OCI-M1 (cell line): Measurements from ENCODE around the gene TRPV2.
A peak's percentile ranks its signal among the peaks of the same experiment; 100 is the strongest.

Source experiments
- DNase-seq: peaks from one replicate; lab custom pipeline; 2025; lab: John Stamatoyannopoulos, UW

Gene TRPV2

DNA sequence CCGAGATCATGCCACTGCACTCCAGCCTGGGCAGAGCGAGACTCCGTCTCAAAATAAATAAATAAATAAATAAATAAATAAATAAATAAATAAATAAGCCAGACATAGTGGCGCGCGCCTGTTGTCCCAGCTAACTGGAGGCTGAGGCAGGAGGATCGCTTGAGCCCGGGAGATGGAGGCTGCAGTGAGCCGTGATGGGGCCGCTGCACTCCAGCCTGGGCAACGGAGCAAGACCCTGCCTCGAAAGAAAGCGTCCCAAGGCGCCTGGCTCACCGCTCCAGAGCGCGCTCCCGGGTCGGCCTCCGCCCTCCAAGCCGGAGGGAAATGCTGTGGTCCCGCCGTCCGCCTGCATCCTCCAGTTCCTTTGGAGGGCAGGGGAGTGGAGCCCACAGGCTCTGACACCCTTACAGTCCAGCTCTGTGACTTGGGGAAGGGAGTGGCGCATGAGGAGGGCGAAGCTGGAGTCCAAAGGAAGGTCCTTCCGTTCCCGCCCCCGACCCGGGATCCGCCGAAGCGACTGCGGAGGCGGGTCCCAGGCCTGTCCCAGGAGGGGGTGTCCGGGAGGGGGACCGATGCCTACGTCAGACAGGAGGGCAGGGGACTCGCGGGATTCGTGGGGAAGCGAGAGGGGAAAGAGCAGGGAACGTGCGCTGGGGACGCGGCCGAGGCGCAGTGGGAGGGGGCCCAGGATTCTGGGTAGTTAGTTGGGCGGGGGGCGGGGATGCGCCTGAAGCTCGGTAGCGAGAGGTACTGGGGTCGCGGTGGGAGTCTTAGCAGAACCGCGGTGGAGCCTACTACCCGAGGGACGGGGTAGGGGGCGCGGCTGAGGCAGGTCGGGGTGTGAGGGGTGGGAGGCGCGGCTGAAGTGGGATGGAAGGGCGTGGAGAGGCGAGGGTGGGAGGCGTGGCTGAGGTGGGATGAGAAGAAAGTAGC is 8.4 kb upstream of the TRPV2 start:
- DNase-seq = no peak

DNA sequence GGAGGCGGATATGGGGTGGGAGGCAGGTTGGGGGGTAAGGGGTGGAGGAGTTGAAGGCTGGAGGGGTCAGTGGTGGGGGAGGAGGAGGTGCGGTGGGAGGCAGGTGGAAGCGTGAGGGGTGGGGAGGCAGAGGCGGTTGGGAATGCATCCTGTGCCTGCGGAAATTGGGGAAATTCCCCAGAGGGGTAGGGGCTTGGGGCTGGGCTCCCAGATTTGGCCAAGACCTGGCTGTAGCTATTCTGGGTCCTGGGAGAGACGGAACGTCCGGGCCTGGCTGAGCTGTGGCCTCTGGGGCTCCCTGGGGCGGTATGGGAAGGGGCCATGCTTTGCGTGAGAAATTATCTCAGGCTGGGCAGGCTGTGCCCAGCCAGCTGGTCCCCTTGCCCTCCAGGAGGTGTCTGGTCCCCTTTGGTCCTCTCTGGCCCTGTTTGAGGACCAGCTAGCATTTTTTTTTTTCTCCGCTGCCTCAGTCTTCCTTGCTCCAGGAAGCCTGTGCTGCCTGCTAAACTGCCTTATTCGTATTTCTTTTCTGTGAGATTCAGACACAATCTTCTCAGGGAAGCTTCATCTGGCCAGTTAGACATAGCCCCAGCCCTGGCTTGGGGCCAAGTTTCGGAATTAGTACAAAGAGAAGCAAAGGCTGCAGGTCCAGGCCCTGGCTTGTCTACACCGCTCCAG is 7.3 kb upstream of the TRPV2 start:
- peak; percentile 67 for DNase-seq

DNA sequence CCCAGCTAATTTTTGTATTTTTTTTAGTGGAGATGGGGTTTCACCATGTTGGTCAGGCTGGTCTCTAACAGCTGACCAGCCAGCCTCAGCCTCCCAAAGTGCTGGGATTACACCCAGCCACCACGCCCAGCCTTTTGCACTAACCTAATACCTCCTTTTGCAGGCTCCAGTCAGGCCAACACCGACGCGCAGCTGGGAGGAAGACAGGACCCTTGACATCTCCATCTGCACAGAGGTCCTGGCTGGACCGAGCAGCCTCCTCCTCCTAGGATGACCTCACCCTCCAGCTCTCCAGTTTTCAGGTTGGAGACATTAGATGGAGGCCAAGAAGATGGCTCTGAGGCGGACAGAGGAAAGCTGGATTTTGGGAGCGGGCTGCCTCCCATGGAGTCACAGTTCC is 2.0 kb downstream of the TRPV2 start:
- DNase-seq = no peak

DNA sequence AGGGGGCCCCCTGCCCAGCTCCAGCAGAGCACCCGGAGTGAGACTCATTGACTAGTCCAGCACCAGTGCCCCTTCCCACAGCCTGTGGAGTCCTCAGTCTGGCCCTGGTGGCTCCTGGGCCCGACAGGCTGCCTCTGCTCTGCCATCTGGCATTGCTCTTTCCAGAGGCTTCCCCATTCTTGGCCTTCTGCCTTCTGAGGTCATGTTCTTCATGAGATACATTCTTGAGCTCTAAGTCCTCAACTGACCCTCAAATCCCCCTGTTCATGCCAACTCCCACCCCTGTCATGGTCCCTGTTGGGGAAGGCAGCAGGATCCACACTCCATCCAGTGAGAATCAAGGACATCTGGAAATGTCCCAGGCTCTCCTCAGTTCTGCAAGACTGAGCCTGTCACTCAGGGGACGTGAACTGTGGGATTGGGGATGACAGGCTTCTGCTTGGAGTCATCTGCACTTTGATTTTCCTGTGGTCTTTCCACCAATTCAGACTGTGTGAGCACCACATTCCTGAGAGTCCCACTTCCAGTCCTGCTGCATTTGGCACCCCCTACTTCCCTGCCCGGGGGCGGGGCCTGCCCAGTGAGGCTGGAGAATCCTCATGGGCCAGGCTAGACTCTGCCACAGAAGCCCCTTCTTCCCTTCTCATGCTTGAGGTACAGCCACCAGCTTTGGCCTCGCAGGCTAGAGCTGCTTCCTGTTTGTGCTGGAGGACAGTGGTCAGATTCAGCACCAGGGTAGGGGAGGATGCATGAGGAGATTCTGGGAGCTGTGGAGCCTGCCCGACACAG is 2.7 kb downstream of the TRPV2 start:
- no peak for DNase-seq

DNA sequence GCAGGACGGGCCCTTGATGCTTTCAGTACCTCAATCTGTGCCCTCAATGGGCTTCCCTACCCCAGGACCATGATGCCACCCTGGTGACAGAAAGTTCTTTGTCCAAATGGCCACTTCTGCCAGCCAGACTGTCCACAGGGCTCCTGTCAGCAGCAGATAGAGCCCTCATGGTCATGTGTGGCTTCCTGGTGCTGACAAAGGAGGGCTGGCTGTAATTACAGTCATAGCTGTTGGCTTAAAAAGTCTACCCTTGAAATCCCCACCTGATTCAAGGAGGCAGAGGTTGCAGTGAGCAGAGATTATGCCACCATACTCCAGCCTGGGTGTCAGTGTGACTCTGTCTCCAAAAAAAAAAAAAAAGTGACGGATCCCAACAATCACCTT is 3.3 kb downstream of the TRPV2 start:
- DNase-seq = no peak

DNA sequence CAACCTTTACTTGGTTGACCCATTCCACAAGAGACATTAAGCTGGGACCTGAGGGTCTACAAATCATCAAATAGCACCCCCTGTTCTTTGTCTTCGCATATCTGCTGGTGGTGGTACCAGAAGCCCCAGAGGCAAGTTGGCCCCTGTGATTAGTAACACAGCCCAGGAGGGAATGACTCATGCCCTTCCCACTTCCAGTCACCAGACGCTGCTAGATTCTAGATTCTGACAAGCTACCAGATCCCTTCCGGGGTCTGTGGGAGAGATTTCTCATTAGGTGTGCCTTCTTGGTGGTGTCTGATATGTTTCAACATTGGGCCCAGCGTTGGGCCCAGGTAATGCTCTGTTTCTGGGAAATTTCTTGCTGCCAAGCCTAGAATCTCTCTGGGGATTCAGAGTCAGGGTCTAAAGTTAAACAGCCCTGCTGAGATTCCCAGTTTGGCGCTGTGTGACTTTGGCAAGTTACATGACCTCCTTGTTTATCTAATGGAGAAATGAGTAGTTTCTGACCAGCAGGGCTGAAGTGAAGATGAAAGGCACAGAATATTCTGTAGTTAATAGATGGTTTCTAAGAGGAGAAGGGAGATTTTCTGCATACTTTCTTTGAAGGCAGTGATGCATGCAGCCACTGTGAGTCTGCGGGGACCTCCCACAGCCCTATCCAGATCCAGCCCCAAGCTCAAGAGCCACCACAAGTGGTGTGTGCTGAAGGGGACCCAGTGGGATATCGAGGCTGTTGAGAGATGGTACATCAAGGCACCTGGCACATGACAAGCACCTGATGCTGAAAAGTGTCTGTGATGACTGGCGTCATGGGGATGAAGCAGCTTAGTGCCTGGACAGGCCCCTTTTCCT is 3.9 kb downstream of the TRPV2 start:
- peak; percentile 79 for DNase-seq

DNA sequence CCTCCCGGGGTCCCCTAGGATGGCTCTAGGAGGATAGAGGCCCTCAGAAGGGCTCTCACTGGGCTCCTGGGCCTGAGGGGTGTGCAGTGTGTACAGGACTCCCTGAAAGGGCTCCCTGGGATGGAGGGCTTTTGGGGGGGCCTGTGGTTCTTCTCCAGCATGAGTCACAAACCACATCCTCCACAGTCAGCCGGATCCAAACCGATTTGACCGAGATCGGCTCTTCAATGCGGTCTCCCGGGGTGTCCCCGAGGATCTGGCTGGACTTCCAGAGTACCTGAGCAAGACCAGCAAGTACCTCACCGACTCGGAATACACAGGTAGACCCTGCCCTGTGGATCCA is 4.5 kb downstream of the TRPV2 start:
- peak; percentile 32 for DNase-seq

DNA sequence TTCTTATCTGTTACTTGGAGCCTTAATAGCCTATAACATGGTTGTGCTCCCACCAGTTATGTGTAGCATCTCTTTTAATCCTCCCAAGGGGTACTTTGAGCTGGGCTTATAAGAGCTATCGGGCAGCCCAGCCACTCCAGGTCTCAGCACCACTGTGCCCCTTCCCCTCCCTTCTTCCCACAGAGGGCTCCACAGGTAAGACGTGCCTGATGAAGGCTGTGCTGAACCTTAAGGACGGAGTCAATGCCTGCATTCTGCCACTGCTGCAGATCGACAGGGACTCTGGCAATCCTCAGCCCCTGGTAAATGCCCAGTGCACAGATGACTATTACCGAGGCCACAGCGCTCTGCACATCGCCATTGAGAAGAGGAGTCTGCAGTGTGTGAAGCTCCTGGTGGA is 7.0 kb downstream of the TRPV2 start:
- no peak for DNase-seq

DNA sequence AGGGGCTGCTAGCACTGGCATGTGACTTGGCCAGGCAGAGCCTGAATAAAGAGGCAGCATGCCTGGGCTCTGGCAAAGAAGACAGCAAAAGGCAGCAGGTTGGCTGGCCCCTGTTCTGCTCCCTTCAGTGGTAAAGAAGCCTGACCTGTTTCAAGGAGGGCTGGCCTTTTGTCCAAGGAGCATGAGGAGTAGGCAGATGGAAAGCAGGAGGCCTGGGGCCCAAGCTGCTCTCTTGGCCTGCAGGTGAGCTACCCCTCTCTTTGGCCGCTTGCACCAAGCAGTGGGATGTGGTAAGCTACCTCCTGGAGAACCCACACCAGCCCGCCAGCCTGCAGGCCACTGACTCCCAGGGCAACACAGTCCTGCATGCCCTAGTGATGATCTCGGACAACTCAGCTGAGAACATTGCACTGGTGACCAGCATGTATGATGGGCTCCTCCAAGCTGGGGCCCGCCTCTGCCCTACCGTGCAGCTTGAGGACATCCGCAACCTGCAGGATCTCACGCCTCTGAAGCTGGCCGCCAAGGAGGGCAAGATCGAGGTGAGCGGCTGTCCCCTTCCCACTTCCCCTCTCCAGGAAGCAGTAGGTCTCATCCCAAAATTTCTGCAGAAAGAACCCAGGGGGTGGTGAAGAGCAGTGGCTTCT is 8.0 kb downstream of the TRPV2 start:
- DNase-seq = no peak

DNA sequence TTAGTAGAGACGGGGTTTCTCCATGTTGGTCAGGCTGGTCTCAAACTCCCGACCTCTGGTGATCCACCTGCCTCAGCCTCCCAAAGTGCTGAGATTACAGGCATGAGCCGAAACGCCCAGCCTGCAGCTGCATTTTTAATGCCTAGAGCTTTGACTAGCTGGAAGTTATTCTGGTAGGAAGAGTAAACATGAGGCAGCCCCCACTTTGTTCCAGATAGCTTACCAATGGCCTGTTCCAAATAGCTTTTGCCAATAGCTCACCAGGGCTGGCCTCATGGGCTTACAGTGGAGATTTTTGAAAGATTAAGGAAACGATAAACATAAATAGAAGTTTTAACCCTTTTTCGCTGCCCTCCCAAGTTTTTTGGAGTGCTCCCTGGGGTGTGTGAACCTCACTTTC is 9.8 kb downstream of the TRPV2 start:
- no peak for DNase-seq

DNA sequence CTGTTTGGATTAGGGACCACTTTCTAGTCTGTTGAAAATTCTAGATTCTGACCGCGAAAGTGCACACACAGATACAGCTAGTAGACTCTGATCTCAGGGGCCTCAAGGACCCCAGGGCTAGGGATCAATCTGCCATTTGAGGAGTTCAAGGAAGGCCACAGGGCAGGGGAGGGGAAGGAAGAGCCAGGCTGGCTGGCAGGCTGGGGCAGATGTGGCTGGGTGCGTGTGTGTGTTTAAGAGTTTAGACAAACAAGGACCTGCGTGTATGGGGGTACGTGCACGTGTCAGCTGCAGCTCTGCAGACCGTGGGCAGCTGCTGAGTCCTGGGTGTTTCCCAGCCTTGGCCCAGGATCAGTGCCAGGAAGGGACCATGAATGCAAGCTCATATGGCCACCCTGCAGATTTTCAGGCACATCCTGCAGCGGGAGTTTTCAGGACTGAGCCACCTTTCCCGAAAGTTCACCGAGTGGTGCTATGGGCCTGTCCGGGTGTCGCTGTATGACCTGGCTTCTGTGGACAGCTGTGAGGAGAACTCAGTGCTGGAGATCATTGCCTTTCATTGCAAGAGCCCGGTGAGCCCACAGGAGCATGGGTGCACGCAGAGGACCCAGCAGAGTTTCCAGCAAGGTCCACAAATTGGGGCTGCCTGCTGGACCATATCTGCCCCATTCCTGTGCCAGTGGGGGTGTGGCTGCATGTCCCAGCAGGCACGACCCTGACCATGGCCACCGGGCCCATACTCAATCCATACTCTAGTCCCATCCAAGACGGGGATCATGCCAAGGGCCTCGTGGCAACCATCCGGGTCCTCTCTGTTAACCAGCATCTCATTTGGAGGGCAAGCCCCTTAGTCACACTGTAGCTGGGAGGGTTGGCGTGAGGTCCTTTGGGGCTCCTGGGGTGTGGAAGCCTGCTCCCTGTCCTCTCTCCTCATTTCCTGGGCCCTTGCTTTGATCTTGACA is 10.6 kb downstream of the TRPV2 start:
- no peak for DNase-seq

DNA sequence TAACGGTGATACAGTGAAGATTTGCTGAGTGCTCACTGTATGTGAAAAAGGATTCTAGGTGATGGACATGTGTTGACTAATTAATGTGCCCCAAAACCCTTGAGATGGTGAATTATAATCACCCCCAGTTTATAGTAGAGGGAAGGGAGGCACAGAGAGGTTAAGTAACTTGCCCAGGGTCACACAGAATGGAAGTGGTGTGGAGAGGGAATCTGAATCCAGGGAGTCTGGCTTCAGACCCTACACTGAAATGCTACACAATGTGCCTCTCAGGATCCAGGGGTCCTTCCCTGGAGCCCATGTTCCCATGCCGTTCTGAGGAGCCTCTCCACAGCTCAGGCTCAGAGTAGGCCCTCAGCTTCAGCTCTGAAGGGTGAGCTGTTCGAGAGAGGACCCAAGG is 11.6 kb downstream of the TRPV2 start:
- no peak for DNase-seq

DNA sequence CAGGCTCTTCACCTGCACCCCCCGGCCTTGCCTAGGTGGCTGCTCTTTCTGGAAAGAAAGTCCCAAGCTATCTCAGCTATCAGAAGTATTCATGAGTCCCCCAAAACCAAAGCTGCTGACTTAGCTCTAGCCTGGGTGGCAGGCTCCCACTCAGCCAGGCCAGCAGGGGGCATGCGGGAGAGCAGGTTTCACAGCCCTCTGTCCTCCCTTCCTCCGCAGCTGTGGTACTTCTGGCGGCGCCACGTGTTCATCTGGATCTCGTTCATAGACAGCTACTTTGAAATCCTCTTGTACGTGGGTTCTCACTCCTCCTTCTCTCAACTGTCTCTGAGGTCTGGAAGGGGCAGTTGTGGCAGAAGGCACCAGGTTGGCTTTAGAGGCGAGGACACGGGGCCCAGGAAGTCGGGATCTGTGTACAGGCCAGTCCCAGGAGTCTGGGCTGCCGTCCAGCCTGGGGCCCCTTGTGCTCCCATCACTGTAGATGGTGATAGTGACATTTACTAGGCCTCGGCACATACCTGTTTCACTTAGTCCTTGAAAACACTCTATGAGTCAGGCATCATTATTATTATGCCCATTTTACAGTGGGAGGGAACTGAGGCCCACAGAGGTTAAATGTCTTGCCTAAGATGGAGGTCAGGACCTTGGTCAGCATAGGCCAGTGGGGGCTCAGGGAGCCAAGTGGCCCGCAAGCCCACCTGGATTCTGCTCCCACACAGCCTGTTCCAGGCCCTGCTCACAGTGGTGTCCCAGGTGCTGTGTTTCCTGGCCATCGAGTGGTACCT is 12.9 kb downstream of the TRPV2 start:
- DNase-seq = peak; percentile 12

DNA sequence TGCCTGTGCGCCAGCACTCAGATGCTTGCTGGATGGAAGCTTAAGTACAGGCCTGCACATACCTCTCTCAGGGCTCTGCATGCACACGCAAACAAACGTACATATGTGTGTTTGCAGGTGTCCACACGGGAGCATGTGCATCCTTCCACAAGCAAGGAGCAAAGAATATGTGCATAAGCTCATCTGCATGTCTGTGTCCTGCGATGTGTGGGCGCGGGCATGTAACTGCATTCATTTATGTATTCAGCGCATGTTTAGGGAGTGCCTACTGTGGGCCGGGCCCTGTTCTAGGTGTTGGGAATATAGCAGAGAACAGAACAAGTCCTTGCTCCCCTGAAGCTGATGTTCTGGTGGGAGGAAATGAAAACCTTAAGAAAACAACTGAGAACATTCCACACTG is 13.7 kb downstream of the TRPV2 start:
- no peak for DNase-seq

DNA sequence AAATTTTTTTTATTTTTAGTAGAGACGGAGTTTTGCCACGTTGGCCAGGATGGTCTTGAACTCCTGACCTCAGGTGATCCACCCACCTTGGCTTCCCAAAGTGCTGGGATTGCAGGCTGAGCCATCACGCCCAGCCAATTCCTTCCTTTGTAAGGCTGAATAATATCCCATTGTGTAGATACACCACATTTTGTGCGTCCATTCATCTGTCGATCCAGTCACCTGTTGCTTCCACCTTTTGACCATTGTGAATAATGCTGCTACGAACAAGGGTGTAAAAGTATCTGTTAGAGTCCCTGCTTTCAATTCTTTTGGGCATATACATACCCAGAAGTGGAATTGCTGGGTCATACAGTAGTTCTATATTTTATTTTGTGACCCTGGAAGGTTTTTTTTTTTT is 15.3 kb downstream of the TRPV2 start:
- no peak for DNase-seq

DNA sequence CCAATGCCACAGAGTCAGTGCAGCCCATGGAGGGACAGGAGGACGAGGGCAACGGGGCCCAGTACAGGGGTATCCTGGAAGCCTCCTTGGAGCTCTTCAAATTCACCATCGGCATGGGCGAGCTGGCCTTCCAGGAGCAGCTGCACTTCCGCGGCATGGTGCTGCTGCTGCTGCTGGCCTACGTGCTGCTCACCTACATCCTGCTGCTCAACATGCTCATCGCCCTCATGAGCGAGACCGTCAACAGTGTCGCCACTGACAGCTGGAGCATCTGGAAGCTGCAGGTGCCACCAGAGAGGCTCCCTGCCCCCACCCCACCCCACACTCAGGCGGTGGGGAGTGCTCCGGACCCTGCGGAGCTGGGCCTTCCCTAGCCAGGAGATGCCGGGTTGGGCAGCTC is 16.6 kb downstream of the TRPV2 start:
- no peak for DNase-seq

DNA sequence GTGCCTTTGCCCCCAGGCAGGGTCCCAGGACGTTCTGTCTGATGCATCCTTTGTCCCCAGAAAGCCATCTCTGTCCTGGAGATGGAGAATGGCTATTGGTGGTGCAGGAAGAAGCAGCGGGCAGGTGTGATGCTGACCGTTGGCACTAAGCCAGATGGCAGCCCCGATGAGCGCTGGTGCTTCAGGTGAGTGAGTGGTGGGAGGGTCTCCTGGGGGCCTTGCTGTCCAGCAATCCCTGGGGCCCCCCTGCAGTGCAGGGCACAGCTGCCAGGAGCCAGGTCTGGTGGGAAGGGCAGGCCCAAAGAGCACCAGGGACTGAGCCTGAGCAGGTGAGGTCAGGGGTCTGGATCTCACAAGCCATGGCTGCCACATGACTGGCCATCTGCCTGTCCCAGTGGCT is 18.1 kb downstream of the TRPV2 start:
- no peak for DNase-seq

DNA sequence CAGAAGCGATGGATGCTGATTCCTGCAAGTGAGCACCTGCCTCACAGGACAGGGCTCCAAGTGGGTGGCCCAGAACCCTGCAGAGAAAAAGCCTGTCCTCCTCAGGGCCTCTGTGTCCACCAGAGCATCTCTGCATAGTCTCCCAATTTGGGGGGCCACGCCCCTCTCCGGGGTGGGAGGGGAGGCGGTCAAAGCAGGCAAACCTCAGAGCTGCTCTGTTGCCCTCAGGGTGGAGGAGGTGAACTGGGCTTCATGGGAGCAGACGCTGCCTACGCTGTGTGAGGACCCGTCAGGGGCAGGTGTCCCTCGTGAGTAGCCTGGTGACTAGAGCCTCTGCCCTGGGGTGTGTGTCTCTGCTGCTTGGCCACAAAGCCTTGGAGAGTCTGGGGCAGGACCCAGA is 19.3 kb downstream of the TRPV2 start:
- no peak for DNase-seq
